ENCODE results near the gene SDK1.
"Not testable (repeated sequence)": the region's sequence is repeated elsewhere in the genome, so short reads cannot be mapped to it uniquely, and the experiment has no call there.

Gene SDK1

DNA sequence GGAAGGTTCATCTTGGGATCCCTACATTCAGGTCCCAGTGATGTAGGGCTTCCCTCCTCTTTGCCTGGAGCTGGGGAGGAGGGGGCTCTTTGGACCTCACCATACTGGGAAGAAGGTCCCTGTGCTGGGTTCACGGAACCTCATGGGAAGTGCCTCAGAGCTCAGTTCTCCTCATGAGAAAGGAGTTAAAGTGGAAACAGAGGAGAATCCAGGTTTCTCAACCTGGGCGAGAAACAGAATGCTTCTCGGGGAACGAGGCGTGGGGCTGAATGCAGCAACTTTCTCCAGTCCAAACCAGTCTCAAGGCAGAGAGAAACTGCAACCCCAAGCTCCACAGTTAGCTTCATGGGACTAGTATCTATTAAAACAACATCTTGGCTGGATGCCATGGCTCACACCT is 998.4 kb downstream of the SDK1 start:
- TF ChIP-seq ZFX (IDR thresholded peaks at IDR 0.05): no peak
- TF ChIP-seq, protein P1, sequence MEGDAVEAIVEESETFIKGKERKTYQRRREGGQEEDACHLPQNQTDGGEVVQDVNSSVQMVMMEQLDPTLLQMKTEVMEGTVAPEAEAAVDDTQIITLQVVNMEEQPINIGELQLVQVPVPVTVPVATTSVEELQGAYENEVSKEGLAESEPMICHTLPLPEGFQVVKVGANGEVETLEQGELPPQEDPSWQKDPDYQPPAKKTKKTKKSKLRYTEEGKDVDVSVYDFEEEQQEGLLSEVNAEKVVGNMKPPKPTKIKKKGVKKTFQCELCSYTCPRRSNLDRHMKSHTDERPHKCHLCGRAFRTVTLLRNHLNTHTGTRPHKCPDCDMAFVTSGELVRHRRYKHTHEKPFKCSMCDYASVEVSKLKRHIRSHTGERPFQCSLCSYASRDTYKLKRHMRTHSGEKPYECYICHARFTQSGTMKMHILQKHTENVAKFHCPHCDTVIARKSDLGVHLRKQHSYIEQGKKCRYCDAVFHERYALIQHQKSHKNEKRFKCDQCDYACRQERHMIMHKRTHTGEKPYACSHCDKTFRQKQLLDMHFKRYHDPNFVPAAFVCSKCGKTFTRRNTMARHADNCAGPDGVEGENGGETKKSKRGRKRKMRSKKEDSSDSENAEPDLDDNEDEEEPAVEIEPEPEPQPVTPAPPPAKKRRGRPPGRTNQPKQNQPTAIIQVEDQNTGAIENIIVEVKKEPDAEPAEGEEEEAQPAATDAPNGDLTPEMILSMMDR (conservative IDR thresholded peaks at IDR 0.05): no peak
- H3K27ac ChIP-seq: no peak overlapping the region

GRCh38 chr7:4302203-4302905 is 1001.3 kb downstream of the SDK1 start:
- H3K27ac ChIP-seq: no peak overlapping the region
- no peak for TF ChIP-seq ZFX (IDR thresholded peaks at IDR 0.05)
- TF ChIP-seq, protein P1 (conservative IDR thresholded peaks at IDR 0.05): no peak

DNA sequence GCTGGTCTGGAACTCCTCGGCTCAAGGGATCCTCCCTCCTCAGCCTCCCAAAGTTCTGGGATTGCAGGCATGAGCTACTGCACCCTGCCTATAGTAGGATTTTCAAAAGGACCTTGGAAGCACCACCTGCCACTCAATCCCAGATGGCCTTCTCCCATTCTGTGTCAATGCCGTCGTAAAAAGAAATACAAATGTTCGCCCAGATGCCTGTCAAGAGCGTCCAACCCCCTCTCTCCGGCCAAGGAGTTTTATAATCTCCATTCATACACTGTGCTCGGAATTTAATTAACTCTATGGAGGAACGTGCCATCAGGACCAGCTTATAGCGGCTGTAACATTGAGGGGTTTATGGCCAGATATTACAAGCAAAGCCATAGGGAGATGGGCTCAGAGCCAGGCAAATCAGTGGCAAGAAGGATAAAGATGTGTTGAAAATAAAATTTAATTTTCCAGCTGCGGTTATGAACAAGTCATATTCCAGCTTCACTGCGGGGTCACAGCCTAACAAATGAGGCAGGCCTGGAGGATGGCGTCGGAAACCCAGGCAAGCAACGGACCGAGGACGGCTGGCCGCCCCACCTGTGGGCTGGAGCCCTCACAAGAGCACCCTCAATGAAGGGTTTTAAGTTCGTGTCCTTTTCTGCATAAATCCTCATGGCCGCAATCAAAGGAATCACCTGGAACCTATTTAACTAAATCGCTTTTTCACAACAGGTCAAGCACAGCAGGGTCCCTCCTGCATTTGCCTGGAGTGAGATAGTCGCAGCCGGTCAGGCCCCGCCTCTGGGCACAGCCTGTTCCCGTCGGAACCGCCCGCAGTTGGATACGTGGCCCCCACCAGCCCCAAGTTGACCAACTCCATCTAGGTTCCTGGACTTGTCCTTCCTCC is 1006.5 kb downstream of the SDK1 start:
- no peak overlapping the region for H3K27ac ChIP-seq
- TF ChIP-seq, protein P1 (conservative IDR thresholded peaks at IDR 0.05): no peak
- no peak for TF ChIP-seq ZFX (IDR thresholded peaks at IDR 0.05)

DNA sequence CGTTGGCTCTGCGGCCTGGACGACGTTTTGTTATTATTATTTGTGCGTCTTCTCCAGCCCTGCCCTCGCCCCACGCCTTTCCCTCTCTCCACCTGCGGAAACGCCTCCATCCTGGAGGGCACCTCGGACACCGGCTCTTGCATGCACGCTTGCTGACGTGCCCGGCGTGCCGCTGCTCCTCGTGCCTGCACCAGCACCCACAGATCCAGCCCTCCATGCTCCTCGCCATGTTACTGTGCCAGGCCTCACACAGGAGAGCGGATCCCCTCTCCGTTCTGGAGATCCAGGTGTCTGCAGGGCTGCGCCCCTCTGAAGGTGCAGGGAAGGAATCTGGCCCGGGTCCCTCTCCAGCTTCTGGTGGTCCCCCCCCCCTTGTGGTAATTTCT is 1007.1 kb downstream of the SDK1 start:
- TF ChIP-seq, protein P1 (conservative IDR thresholded peaks at IDR 0.05): no peak
- TF ChIP-seq ZFX (IDR thresholded peaks at IDR 0.05): no peak
- no peak overlapping the region for H3K27ac ChIP-seq

GRCh38 chr7:4313911-4314310 is 1012.9 kb downstream of the SDK1 start:
- not testable (repeated sequence) for H3K27ac ChIP-seq

GRCh38 chr7:4314316-4314715 is 1013.3 kb downstream of the SDK1 start:
- not testable (repeated sequence) for H3K27ac ChIP-seq
